ENCODE results near the gene MIA3.
A peak's percentile ranks its signal among the peaks of the same experiment; 100 is the strongest.

DNA sequence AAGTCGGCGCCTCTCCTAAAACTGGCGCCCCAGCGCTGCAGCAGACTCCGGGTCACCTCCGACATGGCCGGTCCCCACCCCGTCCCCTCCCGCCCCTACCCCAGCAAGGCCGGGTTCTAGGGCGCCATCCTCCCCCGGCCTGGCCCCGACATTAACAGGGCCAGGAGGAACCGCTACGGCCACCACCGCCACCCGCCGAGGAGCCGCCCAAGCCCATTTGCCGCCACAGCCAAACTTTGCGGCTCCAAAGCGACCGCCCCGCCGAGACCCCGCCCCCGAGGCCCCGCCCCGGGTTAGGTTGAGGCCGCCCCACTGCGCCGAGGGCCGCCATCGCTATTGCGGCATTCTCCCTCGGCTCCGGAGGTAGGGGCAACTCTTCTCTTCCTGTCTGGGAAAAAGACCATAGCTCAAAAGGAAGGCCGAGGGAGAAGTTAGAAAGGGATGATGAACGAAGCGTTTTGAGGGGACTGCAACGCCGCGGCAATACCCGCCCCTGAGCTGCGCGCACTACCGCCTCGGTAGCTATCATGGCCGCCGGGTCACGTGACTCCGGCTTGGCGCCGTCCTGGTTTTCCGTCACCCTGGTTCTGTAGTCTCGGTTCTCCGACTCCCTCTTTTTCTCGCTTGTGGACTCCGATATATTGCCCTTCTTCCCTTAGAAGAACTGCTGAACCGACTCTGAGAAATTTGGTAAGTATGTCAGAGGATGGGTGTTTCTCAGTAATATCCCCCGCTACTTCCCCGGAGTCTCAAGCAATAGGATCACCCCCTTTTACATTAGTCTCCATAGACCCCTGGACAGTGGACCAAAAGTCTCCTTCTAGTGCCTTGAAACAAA, 94.6 kb downstream of the MIA3 start, which contains the start of the genes AIDA and BROX:
- TF ChIP-seq, protein P1, sequence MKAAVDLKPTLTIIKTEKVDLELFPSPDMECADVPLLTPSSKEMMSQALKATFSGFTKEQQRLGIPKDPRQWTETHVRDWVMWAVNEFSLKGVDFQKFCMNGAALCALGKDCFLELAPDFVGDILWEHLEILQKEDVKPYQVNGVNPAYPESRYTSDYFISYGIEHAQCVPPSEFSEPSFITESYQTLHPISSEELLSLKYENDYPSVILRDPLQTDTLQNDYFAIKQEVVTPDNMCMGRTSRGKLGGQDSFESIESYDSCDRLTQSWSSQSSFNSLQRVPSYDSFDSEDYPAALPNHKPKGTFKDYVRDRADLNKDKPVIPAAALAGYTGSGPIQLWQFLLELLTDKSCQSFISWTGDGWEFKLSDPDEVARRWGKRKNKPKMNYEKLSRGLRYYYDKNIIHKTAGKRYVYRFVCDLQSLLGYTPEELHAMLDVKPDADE (IDR thresholded peaks at IDR 0.05): peak; percentile 82
- peak; percentile 52; the same call in 1 of the 2 replicates for TF ChIP-seq POLR2AphosphoS5 (IDR thresholded peaks at IDR 0.05; ENCODE audit: low read depth)
- TF ChIP-seq, protein P2, sequence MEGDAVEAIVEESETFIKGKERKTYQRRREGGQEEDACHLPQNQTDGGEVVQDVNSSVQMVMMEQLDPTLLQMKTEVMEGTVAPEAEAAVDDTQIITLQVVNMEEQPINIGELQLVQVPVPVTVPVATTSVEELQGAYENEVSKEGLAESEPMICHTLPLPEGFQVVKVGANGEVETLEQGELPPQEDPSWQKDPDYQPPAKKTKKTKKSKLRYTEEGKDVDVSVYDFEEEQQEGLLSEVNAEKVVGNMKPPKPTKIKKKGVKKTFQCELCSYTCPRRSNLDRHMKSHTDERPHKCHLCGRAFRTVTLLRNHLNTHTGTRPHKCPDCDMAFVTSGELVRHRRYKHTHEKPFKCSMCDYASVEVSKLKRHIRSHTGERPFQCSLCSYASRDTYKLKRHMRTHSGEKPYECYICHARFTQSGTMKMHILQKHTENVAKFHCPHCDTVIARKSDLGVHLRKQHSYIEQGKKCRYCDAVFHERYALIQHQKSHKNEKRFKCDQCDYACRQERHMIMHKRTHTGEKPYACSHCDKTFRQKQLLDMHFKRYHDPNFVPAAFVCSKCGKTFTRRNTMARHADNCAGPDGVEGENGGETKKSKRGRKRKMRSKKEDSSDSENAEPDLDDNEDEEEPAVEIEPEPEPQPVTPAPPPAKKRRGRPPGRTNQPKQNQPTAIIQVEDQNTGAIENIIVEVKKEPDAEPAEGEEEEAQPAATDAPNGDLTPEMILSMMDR (conservative IDR thresholded peaks at IDR 0.05; ENCODE audit: low read depth in 2 of 2): no peak
